ENCODE results near the gene DYNLL2. TPM values are rescaled to one million over a fixed set of nuclear protein-coding genes. Genes with fewer than 3 reads are reported as not detected.

DYNLL2 gene
- 17.7 and 19.2 TPM in 2 replicates for total RNA-seq

DNA sequence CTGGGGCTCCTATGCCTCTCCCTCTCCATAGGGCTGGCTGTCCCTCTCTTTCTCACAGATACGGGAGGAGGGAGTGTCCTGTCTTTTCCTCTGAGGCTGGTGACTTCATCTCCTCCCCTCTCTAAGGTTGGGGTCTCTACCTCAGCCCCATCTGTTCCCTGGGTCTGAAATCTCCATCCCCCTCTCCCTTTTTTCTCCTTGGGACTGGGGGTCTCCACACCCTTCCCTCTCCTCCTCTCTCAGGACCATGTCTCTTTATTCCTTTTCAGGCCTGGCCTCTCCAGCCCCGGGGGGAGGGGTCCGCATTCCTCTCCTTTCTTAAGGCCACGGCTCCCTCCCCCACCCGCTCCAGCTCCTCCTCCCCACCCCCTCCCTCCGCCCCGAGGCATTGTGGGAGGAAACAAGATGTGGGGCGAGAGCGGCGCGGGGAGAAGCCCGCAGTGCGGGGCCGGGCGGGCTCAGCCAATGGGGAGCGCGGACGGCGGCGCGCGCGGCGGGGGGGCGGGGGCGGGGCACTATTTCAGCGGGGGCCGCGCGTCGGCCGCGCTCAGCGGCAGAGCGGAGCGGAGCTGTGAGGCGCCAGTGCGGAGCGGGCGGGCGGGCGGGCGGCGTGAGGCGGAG lies at the start of gene DYNLL2:
Gene DYNLL2, plus strand, starts transcription at position 550 of the 621 bp plus-strand sequence. CDS start 3,672 bp downstream, outside the sequence.

Other genes starting within 250 kb of the DYNLL2 start
- gene MRPS23, start 233.4 kb upstream of the DYNLL2 start, total RNA-seq: 33.1 and 45.6 TPM in 2 replicates
- 7.7 and 10.2 TPM in 2 replicates for gene CUEDC1, start 128.0 kb upstream of the DYNLL2 start, total RNA-seq
- gene VEZF1, start 95.2 kb upstream of the DYNLL2 start, total RNA-seq: 22.5 and 28.5 TPM in 2 replicates
- gene SRSF1, start 76.2 kb upstream of the DYNLL2 start, total RNA-seq: 371 and 490 TPM in 2 replicates
- not detected in 2 replicates for gene OR4D1, start 65.0 kb downstream of the DYNLL2 start, total RNA-seq
- gene OR4D2, start 83.6 kb downstream of the DYNLL2 start, total RNA-seq: not detected in 2 replicates
- not detected in 2 replicates for gene EPX, start 109.3 kb downstream of the DYNLL2 start, total RNA-seq
- gene MKS1, start 135.8 kb downstream of the DYNLL2 start, total RNA-seq: 13.9 and 16.3 TPM in 2 replicates
- gene LPO, start 155.2 kb downstream of the DYNLL2 start, total RNA-seq: not detected in 2 replicates
- gene MPO, start 197.5 kb downstream of the DYNLL2 start, total RNA-seq: 0.09 and 0.47 TPM in 2 replicates
- gene TSPOAP1, start 245.4 kb downstream of the DYNLL2 start, total RNA-seq: 0.26 and 1.1 TPM in 2 replicates